ENCODE results near the gene ACOT6.
"Not testable (repeated sequence)": the region's sequence is repeated elsewhere in the genome, so short reads cannot be mapped to it uniquely, and the experiment has no call there.

ACOT6 gene

DNA sequence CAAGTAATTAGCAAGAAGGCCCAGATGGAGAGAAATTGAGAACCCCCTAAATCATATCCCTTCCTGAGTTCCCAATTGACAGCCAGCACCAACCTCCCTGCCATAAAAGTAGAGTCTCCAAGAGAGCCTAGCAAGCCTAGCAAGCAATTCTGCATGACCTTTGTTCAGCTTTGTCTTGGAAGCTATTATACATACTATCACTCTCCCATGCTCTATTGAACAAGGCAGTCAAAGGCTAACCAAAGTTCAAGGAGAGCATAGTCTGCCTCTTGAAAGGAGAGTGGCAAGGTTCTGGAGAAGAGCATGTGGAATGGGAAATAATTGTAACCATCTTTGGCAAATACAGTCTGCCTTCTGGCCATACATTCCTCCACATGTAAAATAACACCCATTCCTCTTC lies 12.8 kb upstream of the ACOT6 start:
- DNase-seq = no peak

DNA sequence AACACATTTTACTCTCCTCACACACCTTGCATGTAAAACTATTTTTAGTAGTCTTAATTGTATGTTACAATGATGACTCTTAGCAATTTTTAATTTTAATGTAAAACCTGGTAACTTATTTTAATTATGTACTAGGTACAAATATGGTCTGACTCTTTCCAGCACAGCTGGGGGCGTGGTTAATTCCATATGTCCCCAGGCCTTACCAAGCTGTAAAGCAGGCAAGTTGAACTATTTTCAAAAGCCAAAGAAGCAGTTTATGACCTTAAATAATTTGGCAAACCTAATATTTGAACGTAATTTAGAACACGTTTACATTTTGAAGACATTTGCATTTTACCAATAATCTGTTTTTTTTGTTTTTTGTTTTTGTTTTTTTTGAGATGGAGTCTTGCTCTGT lies 9.3 kb upstream of the ACOT6 start:
- no peak for DNase-seq

DNA sequence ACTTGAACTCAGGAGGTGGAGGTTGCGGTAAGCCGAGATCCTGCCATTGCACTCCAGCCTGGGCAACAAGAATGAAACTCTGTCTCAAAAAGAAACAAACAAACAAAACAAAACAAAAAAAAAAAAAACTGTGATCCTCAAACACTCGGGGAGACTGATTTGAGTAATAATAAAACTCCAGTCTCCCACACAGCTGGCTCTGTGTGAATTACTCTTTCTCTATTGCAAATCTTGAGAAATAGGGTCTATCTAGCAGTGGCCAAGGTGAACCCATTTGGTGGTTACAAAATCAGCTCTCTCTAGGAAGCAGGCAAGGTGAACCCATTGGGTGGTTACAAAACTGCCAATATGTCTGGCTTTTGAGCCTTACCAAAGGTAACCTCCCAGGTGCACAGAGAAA lies 6.0 kb upstream of the ACOT6 start:
- DNase-seq = no peak

DNA sequence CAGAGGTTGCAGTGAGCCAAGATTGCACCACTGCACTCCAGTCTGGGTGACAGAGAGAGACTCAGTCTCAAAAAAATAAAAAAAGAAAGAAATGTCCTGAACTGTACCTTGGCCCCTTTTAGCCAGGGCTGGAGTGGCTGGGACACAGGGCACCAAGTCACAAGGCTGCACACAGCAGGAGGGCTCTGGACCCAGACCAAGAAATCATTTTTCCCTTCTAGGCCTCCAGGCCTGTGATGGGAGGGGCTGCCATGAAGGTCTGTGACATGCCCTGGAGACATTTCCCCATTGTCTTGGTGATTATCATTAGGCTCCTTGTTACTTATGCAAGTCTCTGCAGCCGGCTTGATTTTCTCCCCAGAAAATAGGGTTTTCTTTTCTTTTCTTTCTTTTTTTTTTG lies 5.1 kb upstream of the ACOT6 start:
- no peak for DNase-seq

DNA sequence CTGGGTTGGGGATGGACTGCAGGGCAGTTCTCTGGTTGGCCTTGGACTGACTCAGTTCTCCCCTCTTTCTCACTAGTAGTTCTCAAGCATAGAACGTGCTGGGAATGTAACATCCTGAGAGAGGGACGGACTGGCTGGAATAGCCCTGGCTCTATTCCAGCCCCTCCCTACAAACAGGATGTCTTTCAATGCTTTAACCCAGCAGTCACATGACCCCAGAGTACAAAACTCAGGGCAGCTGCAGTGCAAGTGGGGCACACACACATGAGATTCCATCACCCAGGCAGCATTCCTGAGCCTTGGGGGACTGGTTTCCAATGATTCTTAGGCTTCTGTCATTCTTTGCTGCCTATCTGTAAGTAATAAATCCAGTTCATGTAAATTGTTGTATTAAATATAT lies 1.6 kb upstream of the ACOT6 start:
- DNase-seq = no peak

DNA sequence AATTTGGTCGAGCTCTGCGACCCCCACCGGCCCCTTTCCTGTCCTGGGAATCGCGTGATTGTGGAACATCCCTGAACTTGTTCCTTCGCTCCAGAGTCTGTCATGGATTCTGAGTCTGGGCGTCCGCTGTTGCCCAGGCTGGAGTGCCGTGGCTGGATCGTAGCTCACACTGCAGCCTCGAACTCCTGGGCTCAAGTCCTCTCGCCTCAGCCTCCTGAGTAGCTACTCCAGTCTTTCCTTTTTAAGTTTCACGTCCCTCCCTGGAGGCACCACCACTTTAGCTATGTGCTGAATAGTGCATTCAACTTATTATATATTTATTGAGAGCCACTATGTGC lies 698 bp downstream of the ACOT6 start:
- DNase-seq = no peak

DNA sequence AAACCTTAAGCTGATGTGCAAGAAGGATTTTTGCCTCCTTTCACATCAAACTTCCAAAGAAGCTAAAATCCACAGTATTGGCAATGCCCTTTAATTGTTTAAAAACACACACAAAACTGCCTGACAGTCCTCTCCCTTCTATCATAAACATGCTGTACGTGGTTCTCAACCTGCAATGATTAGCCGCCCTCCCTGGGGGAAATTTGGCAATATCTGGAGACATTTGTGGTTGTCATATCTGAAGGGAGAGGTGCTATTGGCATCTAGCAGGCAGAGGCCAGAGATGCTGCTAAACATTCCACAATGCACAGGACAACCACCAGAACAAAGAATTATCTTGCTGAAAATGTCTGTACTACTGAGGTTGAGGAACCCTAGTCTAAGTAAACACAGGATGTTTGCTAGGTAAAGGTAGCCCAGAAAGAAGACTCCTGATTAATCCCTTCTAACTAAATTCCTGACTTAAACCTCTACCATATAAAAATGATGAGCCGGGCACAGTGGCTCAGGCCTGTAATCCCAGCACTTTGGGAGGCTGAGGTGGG lies 1.2 kb downstream of the ACOT6 start:
- DNase-seq = no peak

DNA sequence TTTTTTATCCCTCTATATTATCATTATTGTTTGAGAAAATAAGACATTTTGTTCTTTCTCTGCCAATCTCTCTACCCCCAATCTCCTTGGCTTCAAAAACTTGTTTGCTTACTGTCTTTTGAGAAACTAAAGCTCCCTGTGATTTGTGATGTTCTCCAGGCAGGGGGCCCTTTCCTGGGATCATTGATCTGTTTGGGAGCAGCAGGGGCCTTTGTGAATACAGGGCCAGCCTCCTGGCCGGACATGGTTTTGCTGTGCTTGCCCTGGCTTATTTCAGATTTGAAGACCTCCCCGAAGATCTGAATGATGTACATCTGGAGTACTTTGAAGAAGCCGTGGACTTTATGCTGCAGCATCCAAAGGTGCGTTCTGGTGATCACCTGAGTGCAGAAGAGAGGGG lies 4.5 kb downstream of the ACOT6 start:
- DNase-seq = no peak

DNA sequence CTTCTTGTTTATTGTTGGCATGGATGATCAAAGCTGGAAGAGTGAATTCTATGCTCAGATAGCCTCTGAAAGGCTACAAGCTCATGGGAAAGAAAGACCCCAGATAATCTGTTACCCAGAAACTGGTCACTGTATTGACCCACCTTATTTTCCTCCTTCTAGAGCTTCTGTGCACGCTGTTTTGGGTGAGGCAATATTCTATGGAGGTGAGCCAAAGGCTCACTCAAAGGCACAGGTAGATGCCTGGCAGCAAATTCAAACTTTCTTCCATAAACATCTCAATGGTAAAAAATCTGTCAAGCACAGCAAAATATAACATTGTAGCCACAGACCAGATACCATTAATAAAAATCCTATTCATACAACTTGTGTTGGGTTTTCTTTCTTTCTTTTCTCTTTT lies 7.2 kb downstream of the ACOT6 start:
- DNase-seq = no peak

DNA sequence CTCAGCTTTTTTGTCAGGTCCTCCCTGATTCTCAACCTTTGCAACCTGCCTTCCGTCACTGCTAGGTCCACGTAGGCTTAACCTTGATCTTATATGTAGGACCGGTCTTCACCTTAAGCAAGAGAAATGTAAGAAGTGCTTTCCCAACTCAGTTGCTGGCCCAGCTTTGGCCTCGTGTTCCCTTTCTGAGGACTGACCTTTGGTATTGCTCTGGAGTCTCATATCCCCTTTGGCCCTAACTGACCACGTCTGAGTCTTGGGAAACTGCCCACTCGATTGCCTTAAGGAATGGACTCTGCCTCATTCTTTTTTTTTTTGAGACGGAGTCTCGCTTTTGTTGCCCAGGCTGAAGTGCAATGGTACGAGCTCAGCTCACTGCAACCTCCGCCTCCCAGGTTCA lies 8.0 kb downstream of the ACOT6 start:
- no peak for DNase-seq

DNA sequence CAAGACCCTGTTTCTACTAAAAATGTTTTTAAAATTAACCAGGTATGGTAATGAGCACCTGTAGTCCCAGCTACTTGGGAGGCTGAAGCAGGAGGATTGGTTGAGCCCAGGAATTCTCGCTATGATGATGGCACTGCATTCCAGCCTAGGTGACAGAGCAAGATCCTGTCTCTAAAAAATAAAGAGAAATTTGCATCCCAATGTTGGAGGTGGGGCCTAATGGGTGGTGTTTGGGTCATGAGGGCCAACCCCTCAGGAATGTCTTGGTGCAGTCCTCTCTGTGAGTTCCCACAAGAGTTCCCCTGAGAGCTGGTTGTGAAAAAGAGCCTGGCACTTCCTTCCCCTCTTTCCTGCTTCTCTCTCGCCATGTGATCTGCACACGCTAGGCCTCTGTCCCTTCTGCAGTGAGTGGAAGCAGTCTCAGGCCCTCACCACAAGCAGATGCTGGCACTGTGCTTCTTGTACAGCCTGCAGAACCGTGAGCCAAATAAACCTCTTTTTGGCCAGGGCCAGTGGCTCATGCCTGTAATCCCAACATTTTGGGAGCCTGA lies 11.3 kb downstream of the ACOT6 start:
- no peak for DNase-seq

DNA sequence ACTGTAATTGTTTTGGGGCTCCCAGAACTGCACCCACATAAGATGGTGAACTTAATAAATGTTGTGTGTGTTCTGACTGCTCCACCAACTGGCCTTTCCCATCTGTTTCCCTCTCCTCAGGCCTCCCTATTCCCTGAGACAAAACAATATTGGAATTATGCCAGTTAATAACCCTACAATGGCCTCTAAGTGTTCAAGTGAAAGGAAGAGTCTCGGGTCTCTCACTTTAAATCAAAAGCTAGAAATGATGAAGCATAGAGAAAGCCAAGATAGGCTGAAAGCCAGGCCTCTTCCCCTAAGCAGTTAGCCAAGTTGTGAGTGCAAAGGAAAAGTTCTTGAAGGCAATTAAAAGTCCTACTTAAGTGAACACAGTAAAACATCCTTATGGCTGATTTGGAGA lies 13.4 kb downstream of the ACOT6 start:
- no peak for DNase-seq

DNA sequence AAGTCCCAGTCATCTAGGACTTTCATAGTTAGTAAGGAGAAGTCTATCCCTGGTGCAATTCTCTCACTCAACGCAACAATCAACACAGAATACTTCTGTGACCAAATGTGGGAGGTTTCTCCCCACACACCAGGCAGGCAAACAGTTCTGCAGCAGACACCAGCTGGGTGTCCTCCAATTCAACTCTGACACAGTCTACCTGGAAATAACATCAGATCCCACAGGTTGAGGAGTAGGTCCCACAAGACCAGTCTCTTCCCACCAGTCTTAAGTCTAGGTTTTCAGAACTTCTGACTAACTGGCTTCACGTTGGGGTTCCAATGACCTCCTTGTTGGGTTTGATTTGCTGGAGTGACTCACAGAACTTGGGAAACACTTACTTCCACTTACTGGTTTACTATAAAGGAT lies 14.8 kb downstream of the ACOT6 start:
- DNase-seq = no peak

DNA sequence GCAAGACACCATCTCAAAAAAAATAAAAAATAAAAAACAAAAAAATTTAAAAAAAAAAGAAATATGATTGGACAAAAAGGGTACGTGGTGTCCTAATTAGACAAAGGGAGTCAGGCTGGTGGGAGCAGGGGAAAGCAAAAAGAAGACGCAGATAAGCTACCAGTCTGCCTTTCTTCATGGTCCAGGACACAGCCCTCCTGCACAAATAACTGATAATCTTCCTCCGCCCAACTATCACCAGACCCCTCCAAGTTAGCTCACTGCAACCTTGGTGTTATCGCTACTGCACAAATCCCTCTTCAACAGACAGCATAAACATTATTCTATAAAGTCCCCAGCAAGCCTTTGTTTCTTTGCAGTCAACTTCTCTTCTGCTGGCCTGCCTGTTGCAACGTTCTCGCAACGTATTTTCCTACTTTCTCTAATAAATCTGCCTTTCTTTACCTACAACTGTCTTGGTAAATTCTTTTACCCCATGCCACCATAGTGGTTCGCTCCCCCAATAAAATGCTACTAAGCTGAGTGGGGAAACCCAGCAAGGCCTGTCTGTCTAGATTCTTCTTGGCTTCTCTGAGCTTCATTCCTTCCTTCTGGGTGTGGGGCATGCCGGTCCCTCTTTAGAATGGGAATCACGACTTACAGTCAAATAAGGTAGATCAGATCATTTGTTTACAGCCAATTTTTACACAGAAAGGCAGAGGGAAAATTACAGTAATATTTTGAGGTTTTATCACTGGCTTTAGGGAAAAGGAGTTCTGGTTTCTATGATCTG lies 17.9 kb downstream of the ACOT6 start:
- no peak for DNase-seq

DNA sequence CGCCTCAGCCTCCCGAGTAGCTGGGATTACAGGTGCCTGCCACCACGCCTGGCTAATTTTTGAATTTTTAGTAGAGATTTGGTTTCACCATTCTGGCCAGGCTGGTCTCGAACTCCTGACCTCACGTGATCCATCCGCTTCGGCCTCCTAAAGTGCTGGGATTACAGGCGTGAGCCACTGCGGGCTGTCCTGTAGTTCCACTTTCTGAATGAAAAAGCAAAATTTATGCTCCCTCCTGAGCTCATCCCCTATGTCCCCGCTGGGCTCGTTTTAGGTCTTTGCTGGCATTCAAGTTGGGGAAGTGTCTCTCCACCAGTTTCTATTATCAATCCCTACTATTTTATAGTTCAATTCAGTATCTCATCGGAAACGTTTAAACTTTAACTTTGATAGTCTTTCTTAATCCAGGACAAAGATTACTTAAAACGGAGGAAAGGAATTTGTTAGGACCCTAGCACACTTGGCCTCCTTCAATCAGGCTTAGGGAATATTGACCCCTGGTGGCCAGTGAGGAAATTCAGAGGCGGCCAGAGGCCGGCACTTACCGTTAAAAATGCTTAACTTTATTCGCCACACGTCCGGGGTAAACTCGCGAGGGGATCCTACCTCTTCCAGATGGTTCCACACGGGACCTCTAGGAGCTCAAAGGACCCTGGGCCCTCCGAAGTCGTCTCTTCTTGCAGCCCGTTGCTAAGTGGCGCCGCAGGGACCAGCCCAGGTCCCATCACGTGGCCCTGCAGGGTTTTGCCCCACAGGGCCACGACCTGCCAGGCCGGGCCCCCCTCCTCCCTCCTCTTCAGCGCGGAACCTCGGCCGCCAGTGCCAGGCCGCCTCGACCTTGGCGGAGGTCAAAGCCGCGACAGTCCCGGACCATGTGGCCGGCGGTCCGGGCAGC lies 21.0 kb downstream of the ACOT6 start:
- peak; percentile 39 to 51 for DNase-seq

DNA sequence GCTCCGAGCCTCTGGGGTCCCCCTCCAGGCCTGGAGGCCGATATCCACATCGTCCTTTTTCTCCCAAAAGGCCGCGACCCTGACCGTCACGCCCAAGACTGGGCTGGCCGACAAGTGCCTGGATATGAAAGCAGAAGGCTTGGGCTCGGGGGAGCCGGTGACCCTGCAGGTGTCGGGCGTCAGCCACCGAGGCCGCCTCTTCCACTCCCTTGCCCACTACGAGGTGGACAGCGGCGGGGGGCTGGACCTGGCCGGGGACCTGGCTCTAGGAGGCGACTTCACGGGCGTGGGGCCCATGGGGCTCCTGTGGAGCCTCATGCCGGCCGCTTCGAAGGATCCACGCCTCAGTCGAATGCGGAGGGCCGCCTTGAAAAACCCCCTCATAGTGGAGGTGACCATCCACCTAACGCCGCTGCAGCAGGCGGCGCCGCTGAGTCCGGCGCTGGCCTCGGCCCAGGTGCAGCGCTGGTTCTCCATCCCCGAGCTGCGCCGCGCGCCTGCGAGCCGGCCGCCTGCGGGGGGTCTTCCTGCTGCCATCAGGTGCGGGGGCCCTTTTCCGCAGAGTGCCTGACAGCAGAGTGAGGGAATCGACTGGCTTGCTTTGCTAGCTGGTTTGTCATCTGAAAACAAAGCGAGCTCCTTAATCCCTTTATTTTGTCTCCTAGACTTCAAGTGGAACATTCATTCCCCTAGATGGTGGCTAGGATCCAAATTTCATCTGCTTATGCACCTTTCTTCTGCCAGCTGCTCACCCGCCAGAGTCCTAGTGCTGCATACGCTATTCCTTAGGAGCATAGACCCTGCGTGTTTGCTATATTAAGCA lies 21.9 kb downstream of the ACOT6 start:
- peak; percentile 44 to 45 for DNase-seq

DNA sequence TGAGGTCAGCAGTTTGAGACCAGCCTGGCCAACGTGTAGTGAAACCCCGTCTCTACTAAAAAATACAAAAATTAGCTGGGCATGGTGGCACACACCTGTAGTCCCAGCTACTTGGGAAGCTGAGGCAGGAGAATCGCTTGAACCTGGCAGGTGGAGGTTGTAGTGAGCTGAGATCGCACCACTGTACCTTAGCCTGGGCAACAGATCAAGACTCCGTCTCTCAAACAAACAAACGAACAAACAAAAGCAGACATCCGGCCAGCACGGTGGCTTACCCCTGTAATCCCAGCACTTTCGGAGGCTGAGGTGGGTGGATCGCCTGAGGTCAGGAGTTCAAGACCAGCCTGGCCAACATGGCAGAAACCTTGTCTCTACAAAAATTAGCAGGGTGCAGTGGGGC lies 24.0 kb downstream of the ACOT6 start:
- not testable (repeated sequence) for DNase-seq

DNA sequence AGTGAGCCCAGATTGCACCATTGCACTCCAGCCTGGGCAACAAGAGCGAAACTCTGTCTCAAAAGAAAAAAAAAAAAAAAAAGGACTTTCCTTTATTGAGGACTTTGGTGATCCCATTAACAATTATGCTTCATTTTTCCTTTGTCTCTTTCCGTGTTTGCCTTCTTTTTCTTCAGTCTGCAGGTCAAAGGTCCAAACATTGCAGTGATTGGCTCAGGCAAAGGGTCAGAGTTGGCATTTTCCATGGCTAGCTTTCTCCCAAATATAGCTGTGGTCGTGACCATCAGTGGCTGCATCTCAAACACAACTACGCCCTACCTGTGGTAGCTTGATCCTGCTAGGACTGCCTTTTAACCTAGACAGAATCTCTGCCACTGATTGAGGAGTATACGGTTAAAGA lies 25.5 kb downstream of the ACOT6 start:
- DNase-seq = no peak

DNA sequence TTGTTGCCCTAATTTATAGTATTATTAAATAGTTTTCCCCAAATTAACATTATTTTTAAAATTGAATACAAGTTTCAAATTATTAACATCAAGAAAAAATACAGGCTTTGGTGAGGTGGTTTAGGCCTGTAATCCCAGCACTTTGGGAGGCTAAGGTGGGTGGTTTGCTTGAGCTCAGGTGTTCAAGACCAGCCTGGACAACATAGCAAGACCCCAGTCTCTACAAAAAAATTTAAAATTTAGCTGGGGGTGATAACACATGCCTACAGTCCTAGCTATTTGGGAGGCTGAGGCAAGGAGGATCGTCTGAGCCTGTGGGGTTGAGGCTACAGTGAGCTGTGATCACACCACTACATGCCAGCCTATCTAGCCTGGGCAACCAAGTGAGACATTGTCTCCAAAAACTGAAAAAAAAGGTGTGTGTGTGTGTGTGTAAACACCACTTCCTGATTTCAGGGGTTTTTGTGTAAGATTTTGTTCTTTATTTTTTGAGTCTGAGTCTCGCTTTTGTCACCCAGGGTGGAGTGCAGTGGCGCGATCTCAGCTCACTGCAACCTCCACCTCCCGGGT lies 28.6 kb downstream of the ACOT6 start:
- no peak for DNase-seq

DNA sequence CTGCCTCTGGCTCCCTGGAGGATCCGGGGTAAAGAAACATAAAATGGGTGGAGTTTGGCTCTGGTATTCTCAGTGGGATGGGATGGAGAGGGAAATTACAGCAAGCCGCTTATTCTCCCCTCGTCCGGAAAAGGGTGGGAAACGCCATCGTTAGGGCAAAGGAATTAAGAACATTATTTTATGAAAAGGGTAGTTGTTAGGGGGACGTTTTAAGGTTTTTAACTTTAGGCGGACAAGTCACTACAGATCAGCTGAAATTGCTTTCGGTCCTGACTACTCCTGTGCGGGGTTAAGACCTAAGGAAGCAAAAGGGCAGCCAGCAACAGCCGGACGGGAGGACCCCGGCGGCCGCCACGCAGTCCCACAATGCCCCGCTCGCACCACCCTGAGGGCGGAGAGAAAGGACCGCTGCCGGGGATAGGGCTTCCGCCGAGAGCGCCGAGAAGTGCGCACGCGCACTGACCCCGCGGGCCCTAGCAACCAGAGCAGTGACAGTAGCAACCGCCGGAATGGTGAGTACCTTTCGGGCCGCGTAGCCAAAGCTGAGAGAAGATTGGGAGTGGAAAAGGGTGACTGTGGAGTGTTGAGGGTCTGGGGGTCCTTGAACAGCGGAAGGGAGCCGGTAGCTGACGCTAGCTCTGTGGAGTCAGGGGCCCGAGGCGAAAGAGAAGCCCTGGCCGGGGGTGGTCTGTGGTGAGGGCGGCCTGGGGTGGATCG lies 32.4 kb downstream of the ACOT6 start, which contains the start of gene DNAL1:
Gene DNAL1 (plus strand): TSS at position 456 of the 717 bp plus-strand sequence. CDS start 54 bp downstream, at position 510.
- DNase-seq = peak; percentile 88 to 91

DNA sequence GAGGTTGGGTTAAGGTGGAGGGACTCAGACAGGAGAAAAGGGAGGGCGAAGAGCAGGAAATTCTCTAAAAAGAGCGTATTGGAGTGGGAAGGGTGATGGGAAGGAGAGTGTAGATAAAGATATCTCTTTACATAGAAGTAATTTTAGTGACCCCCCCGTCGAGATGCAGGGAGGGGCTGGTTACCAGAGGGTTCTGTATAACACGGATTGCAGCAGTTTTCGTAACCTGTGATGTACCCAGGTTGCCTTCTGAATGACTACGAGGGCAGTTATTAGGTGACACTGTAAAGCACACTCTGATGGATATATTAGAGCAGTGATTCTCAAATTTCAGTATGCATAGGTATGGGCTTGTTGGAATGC lies 32.9 kb downstream of the ACOT6 start:
- no peak for DNase-seq

DNA sequence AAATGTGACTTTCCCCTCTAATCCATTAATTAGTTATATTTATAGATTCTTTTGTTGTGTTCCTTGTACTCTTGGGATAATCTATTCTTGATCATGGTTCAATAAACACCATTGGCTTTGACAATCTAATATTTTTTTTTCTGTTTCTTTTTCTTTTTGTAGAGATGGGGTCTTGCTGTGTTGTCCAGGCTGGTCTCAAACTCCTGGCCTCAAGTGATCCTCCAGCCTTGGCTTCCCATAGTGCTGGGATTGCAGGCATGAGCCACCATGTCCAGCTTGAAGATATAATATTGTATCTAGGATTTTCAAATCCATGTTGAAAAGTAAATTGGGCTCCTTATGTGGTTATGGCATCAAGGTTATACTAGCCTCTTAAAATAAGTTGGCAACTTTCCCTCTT lies 38.7 kb downstream of the ACOT6 start:
- DNase-seq = no peak

Data from NCI-H1930 (cell line).